HCT116 (cell line): ENCODE data around the gene CRYBG3. TPM values are rescaled to one million over a fixed set of nuclear protein-coding genes. Genes with fewer than 3 reads are reported as not detected.

Experiments
- ATAC-seq: fragments of 200-7000 bp; cut with Tn5 transposase; 2 replicates; pipeline ENCODE4 v1.9.1; 2020; ENCODE audit warnings: mild to moderate bottlenecking, moderate library complexity
- BruUV-seq: library from RNA; stranded (reverse); fragments of 400-500 nt; replicated peaks from 2 replicates; lab custom pipeline; 2021; lab: Mats Ljungman, UMichigan
- CTCF ChIA-PET: fragments of 300-600 bp; sonication (Branson Sonifier 250); formaldehyde crosslinking; loops from one replicate; lab custom pipeline; 2021; ENCODE audit warnings: antibody characterized with exemption; lab: Charles Lee
- POLR2A ChIA-PET: fragments of 300-600, 350-600 bp; sonication (Branson Sonifier 250); formaldehyde crosslinking; loops from one replicate; lab custom pipeline; 2021; ENCODE audit warnings: antibody characterized with exemption; lab: Charles Lee
- RAD21 ChIA-PET, 2 experiments: fragments of 300-600 bp; sonication (Branson Sonifier 250); formaldehyde crosslinking; loops; one replicate each; lab custom pipeline; 2023; ENCODE audit warnings: low total read pairs in 2 of 2; ENCODE audit not compliant: uncharacterized antibody in 2 of 2, unreplicated experiment in 2 of 2, low non-redundant PET in 1 of 2; lab: Charles Lee
- DNase-seq: peaks from one replicate; pipeline ENCODE4 v3.0.0-alpha.2; 2010; ENCODE audit warnings: low read depth, low spot score
- H2AFZ ChIP-seq: fragments of 200-600 bp; shearing (Covaris generic), sonication (generic); 2 replicates; pipeline ENCODE4 v1.6.1; 2017; ENCODE audit warnings: low read depth, mixed run types, mixed read lengths, antibody characterized with exemption, low read length; ENCODE audit not compliant: poor library complexity, severe bottlenecking
- H3K27ac ChIP-seq: 2 replicates; pipeline ENCODE4 v1.5.1; 2012; ENCODE audit warnings: low read depth, low read length
- H3K27me3 ChIP-seq: fragments of 200-600 bp; sonication (generic); 2 replicates; pipeline ENCODE4 v1.6.1; 2016; ENCODE audit warnings: mixed run types, low read length, mixed read lengths; ENCODE audit not compliant: insufficient read depth
- H3K36me3 ChIP-seq, 2 experiments: fragments of 200-500 bp in 1 of 2; fragments of 200-600 bp in 1 of 2; sonication (Bioruptor generic) in 1 of 2; sonication (generic) in 1 of 2; 2 replicates each; pipeline versions ENCODE4 v1.5.1 to v1.6.1; 2014 to 2016; ENCODE audit warnings: low read length in 2 of 2, inconsistent platforms in 1 of 2, mixed read lengths in 1 of 2, mixed run types in 1 of 2; ENCODE audit not compliant: insufficient read depth in 2 of 2, control insufficient read depth in 1 of 2
- H3K4me1 ChIP-seq, 2 experiments: fragments of 200-600 bp in 1 of 2; sonication (generic) in 1 of 2; 2 replicates each; pipeline versions ENCODE4 v1.5.1 to v1.6.1; 2012 to 2017; ENCODE audit warnings: low read length in 2 of 2, inconsistent platforms in 1 of 2, mild to moderate bottlenecking in 1 of 2, mixed read lengths in 1 of 2, mixed run types in 1 of 2, moderate library complexity in 1 of 2; ENCODE audit not compliant: insufficient read depth in 2 of 2, control insufficient read depth in 1 of 2
- H3K4me2 ChIP-seq: fragments of 200-600 bp; sonication (generic); 2 replicates; pipeline ENCODE4 v1.6.1; 2017; ENCODE audit warnings: mixed run types, low read length, mixed read lengths
- H3K4me3 ChIP-seq, 2 experiments: fragments of 200-600 bp in 1 of 2; sonication (generic) in 1 of 2; replicated peaks in 1 of 2; 2 replicates each; pipeline ENCODE4 v1.5.1; 2011 to 2016; ENCODE audit warnings: low read length in 2 of 2, control low read depth in 1 of 2, low read depth in 1 of 2, mild to moderate bottlenecking in 1 of 2, mixed read lengths in 1 of 2, mixed run types in 1 of 2
- H3K79me2 ChIP-seq: fragments of 200-600 bp; sonication (generic); 2 replicates; pipeline ENCODE4 v1.6.1; 2017; ENCODE audit warnings: mild to moderate bottlenecking, mixed run types, low read length, moderate library complexity, mixed read lengths; ENCODE audit not compliant: insufficient read depth
- H3K9ac ChIP-seq: fragments of 200-600 bp; sonication (generic); 2 replicates; pipeline ENCODE4 v1.6.1; 2016; ENCODE audit warnings: low read length, mixed read lengths
- H3K9me2 ChIP-seq: fragments of 200-600 bp; sonication (generic), shearing (Covaris generic); 2 replicates; pipeline ENCODE4 v1.6.1; 2017; ENCODE audit warnings: mixed run types, mild to moderate bottlenecking, moderate library complexity; ENCODE audit not compliant: insufficient read depth
- H3K9me3 ChIP-seq, 2 experiments: fragments of 200-500 bp in 1 of 2; fragments of 200-600 bp in 1 of 2; sonication (Bioruptor generic) in 1 of 2; sonication (generic) in 1 of 2; 2 replicates each; pipeline ENCODE4 v1.6.1; 2014 to 2017; ENCODE audit warnings: low read length in 2 of 2, mixed read lengths in 2 of 2, inconsistent platforms in 1 of 2, low read depth in 1 of 2, mild to moderate bottlenecking in 1 of 2, mixed run types in 1 of 2, moderate library complexity in 1 of 2; ENCODE audit not compliant: control insufficient read depth in 1 of 2, insufficient read depth in 1 of 2
- H4K20me1 ChIP-seq: fragments of 200-600 bp; sonication (generic), shearing (Covaris generic); 2 replicates; pipeline ENCODE4 v1.6.1; 2017; ENCODE audit warnings: mixed run types, mild to moderate bottlenecking, moderate library complexity; ENCODE audit not compliant: insufficient read depth
- CBX3 ChIP-seq: IDR thresholded peaks from 2 replicates; pipeline ENCODE4 v1.6.1; 2012; ENCODE audit warnings: low read depth
- ELF1 ChIP-seq: IDR thresholded peaks from 2 replicates; pipeline ENCODE4 v1.6.1; 2012; ENCODE audit warnings: low read depth, borderline replicate concordance
- EZH2phosphoT487 ChIP-seq: fragments of 200-600 bp; IDR thresholded peaks from 2 replicates; pipeline ENCODE4 v1.6.1; 2018; ENCODE audit warnings: antibody characterized with exemption, borderline replicate concordance
- MAX ChIP-seq: IDR thresholded peaks from 2 replicates; pipeline ENCODE4 v1.6.1; 2012
- POLR2A ChIP-seq: IDR thresholded peaks from 2 replicates; pipeline ENCODE4 v1.7.0; 2011; ENCODE audit warnings: borderline replicate concordance; ENCODE audit not compliant: insufficient read depth, insufficient read length; ENCODE audit errors: extremely low read depth
- POLR2AphosphoS5 ChIP-seq: IDR thresholded peaks from 2 replicates; pipeline ENCODE4 v1.6.1; 2011; ENCODE audit warnings: mild to moderate bottlenecking, low read depth, low read length, moderate library complexity
- RAD21 ChIP-seq: IDR thresholded peaks from 2 replicates; pipeline ENCODE4 v1.6.1; 2012; ENCODE audit warnings: low read depth, mild to moderate bottlenecking
- SRF ChIP-seq: IDR thresholded peaks from 2 replicates; pipeline ENCODE4 v1.6.1; 2012; ENCODE audit warnings: low read depth
- ZFX ChIP-seq: fragments of 450-650 bp; IDR thresholded peaks from 2 replicates; pipeline ENCODE4 v1.6.1; 2017
- ZNF274 ChIP-seq: fragments of 200-500 bp; sonication (Bioruptor generic); IDR thresholded peaks from 2 replicates; pipeline ENCODE4 v1.6.1; 2014; ENCODE audit warnings: mild to moderate bottlenecking, low read depth, low read length, inconsistent platforms
- intact Hi-C: fragments of 100-400 bp; cut with micrococcal nuclease; formaldehyde crosslinking; loops from 2 replicates; pipeline ENCODE4 v1.10.0; 2022
- total RNA-seq: library from RNA; stranded (reverse); gene quantifications from one replicate; pipeline ENCODE4 v1.2.1, GENCODE V29; 2021; ENCODE audit not compliant: unreplicated experiment

CRYBG3 gene
- total RNA-seq, 1 experiment from 2014 or later: 7.5 TPM

- no peak for TF ChIP-seq POLR2AphosphoS5
- TF ChIP-seq SRF: no peak
- no peak for TF ChIP-seq ELF1
- TF ChIP-seq CBX3: no peak
- TF ChIP-seq ZNF274: no peak
- TF ChIP-seq MAX: no peak
- no peak for TF ChIP-seq POLR2A
- TF ChIP-seq EZH2phosphoT487: no peak
- TF ChIP-seq ZFX: no peak
- TF ChIP-seq RAD21: no peak
Observed at GRCh38 chr3:97871801-97872524, 50.2 kb downstream of the CRYBG3 start (continued).

- no peak for DNase-seq
- ChIA-PET CTCF (no interaction called here), RAD21 (no interaction called here), POLR2A (no interaction called here)
- no peaks in the 10 kb centered on the region for H4K20me1 ChIP-seq
- H3K79me2 ChIP-seq: no peaks in the 10 kb centered on the region
- no peaks in the 10 kb centered on the region for H3K9me3 ChIP-seq
- no TSS peak for BruUV-seq
- TF ChIP-seq ZNF274 (no peak), POLR2AphosphoS5 (no peak)
- H3K9ac ChIP-seq: no peak overlapping the region
- H3K4me1 ChIP-seq: no peaks in the 10 kb centered on the region
- no peaks in the 10 kb centered on the region for H3K27me3 ChIP-seq
- H3K36me3 ChIP-seq: peaks cover 3% of the 10 kb centered on the region in 2 experiments; a peak in 1 of 4 replicates
- no peak overlapping the region for H3K27ac ChIP-seq
- intact Hi-C loops: no loop called here
- H3K9me2 ChIP-seq: no peaks in the 10 kb centered on the region
- H3K4me3 ChIP-seq: no peak overlapping the region
- no peak overlapping the region for H2AFZ ChIP-seq
- H3K4me2 ChIP-seq: no peak overlapping the region
- ATAC-seq: no peak
Observed at GRCh38 chr3:97872525-97873042, 50.8 kb downstream of the CRYBG3 start.
